Spleen (tissue), 11 donors: ENCODE results near the gene GDI1. TPM values are rescaled to one million over a fixed set of nuclear protein-coding genes. Genes with fewer than 3 reads are reported as not detected.

Source experiments
- DNase-seq: peaks from one replicate; pipeline ENCODE4 v3.0.0-alpha.2; 2020
- H3K27ac ChIP-seq, 8 donors: fragments of 200-600 bp; sonication (generic) in 7 of 8; 1 replicate in 4 of 8; 2 replicates in 4 of 8; pipeline versions ENCODE4 v1.5.0 to v1.8.0; 2016 to 2021; ENCODE audit warnings: inconsistent platforms in 4 of 8, mild to moderate bottlenecking in 4 of 8, moderate library complexity in 1 of 8
- H3K27me3 ChIP-seq, 7 donors: fragments of 200-600 bp; sonication (generic) in 6 of 7; replicated peaks in 1 of 7; 1 replicate in 4 of 7; 2 replicates in 3 of 7; pipeline versions ENCODE4 v1.5.0 to v1.8.0; 2016 to 2021; ENCODE audit warnings: inconsistent platforms in 3 of 7, mild to moderate bottlenecking in 1 of 7
- H3K36me3 ChIP-seq, 6 donors: fragments of 200-600 bp; sonication (generic) in 5 of 6; 1 replicate in 4 of 6; 2 replicates in 2 of 6; pipeline versions ENCODE4 v1.5.0 to v1.8.0; 2016 to 2021; ENCODE audit warnings: inconsistent platforms in 2 of 6
- H3K4me1 ChIP-seq, 6 donors: fragments of 200-600 bp; sonication (generic) in 5 of 6; 1 replicate in 3 of 6; 2 replicates in 3 of 6; pipeline versions ENCODE4 v1.5.0 to v1.8.0; 2016 to 2021; ENCODE audit warnings: inconsistent platforms in 3 of 6
- H3K4me3 ChIP-seq, 8 donors: fragments of 200-600 bp; sonication (generic) in 7 of 8; 1 replicate in 4 of 8; 2 replicates in 4 of 8; pipeline versions ENCODE4 v1.5.0 to v1.8.0; 2016 to 2021; ENCODE audit warnings: inconsistent platforms in 4 of 8, mild to moderate bottlenecking in 4 of 8, moderate library complexity in 2 of 8
- H3K9me3 ChIP-seq, 8 donors: fragments of 200-600 bp; sonication (generic) in 7 of 8; 1 replicate in 4 of 8; 2 replicates in 4 of 8; pipeline versions ENCODE4 v1.5.0 to v1.8.0; 2016 to 2021; ENCODE audit warnings: inconsistent platforms in 4 of 8
- POLR2A ChIP-seq, 3 donors: fragments of 450-650 bp; IDR thresholded peaks; one replicate each; pipeline ENCODE4 v1.5.1; 2017; ENCODE audit warnings: antibody characterized with exemption in 3 of 3, mild to moderate bottlenecking in 1 of 3
- POLR2AphosphoS5 ChIP-seq, 3 donors: sonication (generic); formaldehyde crosslinking; IDR thresholded peaks; one replicate each; pipeline ENCODE4 v1.5.1; 2017; ENCODE audit warnings: antibody characterized with exemption in 3 of 3
- WGBS, 5 donors: extraction: QIAGEN DNeasy Blood & Tissue Kit in 3 of 5; methylation state at CpG; one replicate each; pipeline versions ENCODE4 v1.1.5 to v1.1.7; 2013 to 2018; 5-methylcytosine and 5-hydroxymethylcytosine counted together
- intact Hi-C: fragments of 100-400 bp; cut with DNase I; formaldehyde crosslinking; loops from one replicate; pipeline ENCODE4 v1.15.0; 2023; ENCODE audit warnings: low total_unique reads
- polyA plus RNA-seq, 3 donors: library from polyadenylated mRNA; stranded (reverse); fragments of 200-250 nt; gene quantifications; one replicate each; pipeline ENCODE4 v1.2.1, GENCODE V29; 2013
- total RNA-seq, 7 donors: library from RNA; depleted of rRNA in 3 of 7; stranded (reverse); fragments of >200 nt in 3 of 7; fragmentation: NEBNext Ultra II Directional in 4 of 7; extraction: Animal tissue kit (Norgen Biotek cat#: 25700) in 4 of 7; gene quantifications; one replicate each; pipeline versions ENCODE4 v1.1.0 to v1.2.1, GENCODE V29; 2016 to 2021
- TF ChIP-seq, protein P1 (sequence below), 11 experiments: fragments of 200-600 bp in 7 of 11; fragments of 450-650 bp in 4 of 11; sonication (generic) in 4 of 11; IDR thresholded peaks in 8 of 11; conservative IDR thresholded peaks in 3 of 11; 1 replicate in 7 of 11; 2 replicates in 4 of 11; pipeline versions ENCODE4 v1.4.0 to v1.8.0; 2016 to 2021; ENCODE audit warnings: antibody characterized with exemption in 11 of 11, inconsistent platforms in 4 of 11, mild to moderate bottlenecking in 1 of 11
- donor health status: healthy with polysubstance abuse.
- donor health status: DM: no; HTN: no; CAD: no; lungs with moderate emphysema.
- donor health status: DM: no; HTN: no; CAD: no.
- donor health status: Bipolar disorder and iron deficiency.
- donor health status: healthy.
- donor health status: DM: no; HTN: no; CAD: no.
- donor health status: DM: yes; HTN: yes; CAD: no.

The GDI1 gene
- total and polyA plus RNA-seq, 10 donors, result 56.2 to 137 (median 111) TPM

DNA sequence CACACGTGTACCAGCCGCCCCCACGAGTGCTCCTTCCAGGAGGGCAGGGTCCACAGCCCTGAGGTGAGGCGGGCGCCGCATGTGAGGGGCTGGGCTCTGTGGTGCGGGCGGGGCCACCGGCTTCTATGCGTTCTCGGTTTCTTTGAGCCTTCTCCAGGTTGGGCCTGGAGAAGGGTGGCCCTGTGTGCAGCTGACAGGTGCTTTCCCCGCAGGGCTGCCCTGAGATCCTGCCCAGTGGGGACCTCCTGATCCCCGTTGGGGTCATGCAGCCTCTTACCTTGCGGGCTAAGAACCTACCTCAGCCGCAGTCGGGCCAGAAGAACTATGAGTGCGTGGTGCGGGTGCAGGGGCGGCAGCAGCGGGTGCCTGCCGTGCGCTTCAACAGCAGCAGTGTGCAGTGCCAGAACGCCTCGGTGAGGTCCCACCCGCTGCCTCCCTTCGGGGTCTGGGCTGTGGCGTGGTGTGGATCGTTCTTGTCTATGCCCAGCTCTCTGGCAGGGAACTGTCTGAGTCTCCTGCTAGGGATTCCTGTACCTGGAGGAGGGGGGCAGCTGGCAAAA lies 27.9 kb downstream of the GDI1 start:
- Histone ChIP-seq H3K27me3 (no peaks in the 10 kb centered on the region), H3K4me1 (peaks cover 0 to 4% (median under 1%) of the 10 kb centered on the region in 6 donors), H3K4me3 (no peak overlapping the region), H3K9me3 (no peaks in the 10 kb centered on the region), H3K27ac (no peak overlapping the region), H3K36me3 (peaks cover 0 to 99% (median 35%) of the 10 kb centered on the region in 6 donors)
- TF ChIP-seq, protein P1, sequence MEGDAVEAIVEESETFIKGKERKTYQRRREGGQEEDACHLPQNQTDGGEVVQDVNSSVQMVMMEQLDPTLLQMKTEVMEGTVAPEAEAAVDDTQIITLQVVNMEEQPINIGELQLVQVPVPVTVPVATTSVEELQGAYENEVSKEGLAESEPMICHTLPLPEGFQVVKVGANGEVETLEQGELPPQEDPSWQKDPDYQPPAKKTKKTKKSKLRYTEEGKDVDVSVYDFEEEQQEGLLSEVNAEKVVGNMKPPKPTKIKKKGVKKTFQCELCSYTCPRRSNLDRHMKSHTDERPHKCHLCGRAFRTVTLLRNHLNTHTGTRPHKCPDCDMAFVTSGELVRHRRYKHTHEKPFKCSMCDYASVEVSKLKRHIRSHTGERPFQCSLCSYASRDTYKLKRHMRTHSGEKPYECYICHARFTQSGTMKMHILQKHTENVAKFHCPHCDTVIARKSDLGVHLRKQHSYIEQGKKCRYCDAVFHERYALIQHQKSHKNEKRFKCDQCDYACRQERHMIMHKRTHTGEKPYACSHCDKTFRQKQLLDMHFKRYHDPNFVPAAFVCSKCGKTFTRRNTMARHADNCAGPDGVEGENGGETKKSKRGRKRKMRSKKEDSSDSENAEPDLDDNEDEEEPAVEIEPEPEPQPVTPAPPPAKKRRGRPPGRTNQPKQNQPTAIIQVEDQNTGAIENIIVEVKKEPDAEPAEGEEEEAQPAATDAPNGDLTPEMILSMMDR (IDR thresholded peaks at IDR 0.05 in 8 of 11, conservative IDR thresholded peaks at IDR 0.05 in 3 of 11), result no peak
- TF ChIP-seq POLR2AphosphoS5 (IDR thresholded peaks at IDR 0.05), result no peak
- no peak for TF ChIP-seq POLR2A (IDR thresholded peaks at IDR 0.05)
- DNase-seq, result no peak
- intact Hi-C loops, result no loop called here
- WGBS, 5 donors, result 91 to 96% (median 95%) methylated on average over 25 to 28 of the region's 28 CpGs; no CpG with 5 or more reads in 1 of the 5 donors

GRCh38 chrX:154465601-154466000 lies 28.6 kb downstream of the GDI1 start:
- Histone ChIP-seq H3K4me3 (no peak overlapping the region), H3K27ac (no peak overlapping the region), H3K4me1 (no peaks in the 10 kb centered on the region), H3K9me3 (no peaks in the 10 kb centered on the region), H3K27me3 (no peaks in the 10 kb centered on the region), H3K36me3 (peaks cover 0 to 100% (median 40%) of the 10 kb centered on the region in 6 donors)
- TF ChIP-seq POLR2AphosphoS5 (IDR thresholded peaks at IDR 0.05), result no peak
- TF ChIP-seq, protein P1 (IDR thresholded peaks at IDR 0.05 in 8 of 11, conservative IDR thresholded peaks at IDR 0.05 in 3 of 11), result no peak
- TF ChIP-seq POLR2A (IDR thresholded peaks at IDR 0.05), result no peak
- DNase-seq, result no peak
- intact Hi-C loops, result no loop called here
- 88 to 96% (median 93%) methylated on average over 5 to 14 of the region's 14 CpGs for WGBS, 5 donors

- Histone ChIP-seq H3K4me1 (no peaks in the 10 kb centered on the region), H3K36me3 (peaks cover 0 to 100% (median 42%) of the 10 kb centered on the region in 6 donors), H3K4me3 (no peak overlapping the region), H3K27ac (no peak overlapping the region), H3K27me3 (no peaks in the 10 kb centered on the region), H3K9me3 (no peaks in the 10 kb centered on the region)
- WGBS, 5 donors, result 94 to 97% (median 94%) methylated on average over 21 to 32 of the region's 32 CpGs; no CpG with 5 or more reads in 2 of the 5 donors
- intact Hi-C loops, result no loop called here
- no peak for DNase-seq
- TF ChIP-seq POLR2A (IDR thresholded peaks at IDR 0.05) (no peak), POLR2AphosphoS5 (IDR thresholded peaks at IDR 0.05) (no peak)
- TF ChIP-seq, protein P1 (IDR thresholded peaks at IDR 0.05 in 8 of 11, conservative IDR thresholded peaks at IDR 0.05 in 3 of 11), result no peak
Observed at GRCh38 chrX:154466036-154466435, 29.1 kb downstream of the GDI1 start.

GRCh38 chrX:154466907-154467306 lies 30.0 kb downstream of the GDI1 start:
- no peak overlapping the region for H3K4me3 ChIP-seq
- DNase-seq, result no peak
- 89 to 100% (median 93%) methylated on average over 4 to 15 of the region's 15 CpGs for WGBS, 5 donors
- H3K4me1 ChIP-seq, result no peaks in the 10 kb centered on the region
- TF ChIP-seq POLR2A (IDR thresholded peaks at IDR 0.05) (no peak), POLR2AphosphoS5 (IDR thresholded peaks at IDR 0.05) (no peak)
- TF ChIP-seq, protein P1 (IDR thresholded peaks at IDR 0.05 in 8 of 11, conservative IDR thresholded peaks at IDR 0.05 in 3 of 11), result no peak
- H3K27me3 ChIP-seq, result no peaks in the 10 kb centered on the region
- H3K9me3 ChIP-seq, result no peaks in the 10 kb centered on the region
- peaks cover 0 to 100% (median 48%) of the 10 kb centered on the region in 6 donors for H3K36me3 ChIP-seq
- no peak overlapping the region for H3K27ac ChIP-seq
- intact Hi-C loops, result no loop called here
